ACC112 (cell line): ENCODE results near the gene GPR6.

Source experiments
- H2AFZ ChIP-seq: fragments of 200-600 bp; sonication (generic); one replicate; pipeline ENCODE4 v1.6.0; 2017; ENCODE audit warnings: antibody characterized with exemption, low read length; ENCODE audit not compliant: unreplicated experiment
- H3K27ac ChIP-seq: fragments of 200-600 bp; sonication (generic); 2 replicates; pipeline ENCODE4 v1.5.1; 2014; ENCODE audit warnings: low read depth, mild to moderate bottlenecking, antibody characterized with exemption, low read length, moderate library complexity
- H3K27me3 ChIP-seq: fragments of 200-600 bp; sonication (generic); 2 replicates; pipeline ENCODE4 v1.6.1; 2014; ENCODE audit warnings: mild to moderate bottlenecking, antibody characterized with exemption, low read length, moderate library complexity, mixed read lengths; ENCODE audit not compliant: insufficient read depth
- H3K36me3 ChIP-seq: fragments of 200-600 bp; sonication (generic); 2 replicates; pipeline ENCODE4 v1.6.1; 2016; ENCODE audit warnings: mild to moderate bottlenecking, antibody characterized with exemption, low read length, moderate library complexity, mixed read lengths; ENCODE audit not compliant: insufficient read depth
- H3K4me1 ChIP-seq: fragments of 200-600 bp; sonication (generic); one replicate; pipeline ENCODE4 v1.6.1; 2016; ENCODE audit warnings: low read length, mixed read lengths; ENCODE audit not compliant: insufficient read depth, unreplicated experiment, control insufficient read depth
- H3K4me3 ChIP-seq: fragments of 200-600 bp; sonication (generic); 2 replicates; pipeline ENCODE4 v1.5.1; 2014; ENCODE audit warnings: mild to moderate bottlenecking, low read depth, low read length
- H3K79me2 ChIP-seq: fragments of 200-600 bp; sonication (generic); one replicate; pipeline ENCODE4 v1.6.0; 2016; ENCODE audit warnings: low read length; ENCODE audit not compliant: control insufficient read depth, unreplicated experiment, insufficient read depth

Gene GPR6

DNA sequence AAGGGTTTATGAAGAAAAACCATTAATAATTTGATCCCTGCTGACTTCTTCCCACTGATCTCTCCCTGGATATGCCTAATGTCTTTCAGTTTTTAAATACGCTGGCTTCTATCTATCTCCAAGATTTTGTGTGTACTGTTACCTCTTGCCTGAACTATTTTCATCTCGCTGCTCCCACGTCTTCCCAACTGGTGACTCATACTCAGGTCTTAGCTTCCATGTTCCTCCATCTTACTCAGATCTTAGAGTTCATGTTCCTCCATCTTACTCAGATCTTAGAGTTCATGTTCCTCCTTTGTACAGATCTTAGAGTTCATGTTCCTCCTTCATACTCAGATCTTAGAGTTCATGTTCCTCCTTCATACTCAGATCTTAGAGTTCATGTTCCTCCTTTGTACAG is 21.6 kb downstream of the GPR6 start:
- H2AFZ ChIP-seq: no peak overlapping the region
- H3K4me3 ChIP-seq: no peak overlapping the region
- no peaks in the 10 kb centered on the region for H3K79me2 ChIP-seq
- peaks cover 73% of the 10 kb centered on the region for H3K27me3 ChIP-seq
- H3K4me1 ChIP-seq: no peaks in the 10 kb centered on the region
- H3K27ac ChIP-seq: no peak overlapping the region
- no peaks in the 10 kb centered on the region for H3K36me3 ChIP-seq

DNA sequence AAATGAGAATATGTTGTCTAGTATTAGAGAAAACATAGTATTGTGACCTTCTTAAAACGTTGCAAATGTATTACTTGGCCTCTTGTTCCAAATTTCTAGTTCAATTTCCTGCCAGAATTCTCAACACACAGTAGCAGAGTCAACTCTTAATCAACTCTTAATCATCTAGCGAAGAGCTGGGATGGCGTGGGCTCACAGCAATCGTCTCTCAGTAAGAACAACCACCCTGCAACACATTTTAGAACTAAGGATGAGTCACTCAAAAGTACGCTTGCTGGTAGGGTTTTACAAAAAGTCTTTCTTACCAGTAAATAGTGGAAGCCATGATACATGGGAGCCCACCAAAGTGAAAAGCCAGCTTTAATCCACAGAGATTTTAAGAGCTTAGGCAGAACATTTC is 24.6 kb downstream of the GPR6 start:
- Histone ChIP-seq H3K27me3 (peaks cover 82% of the 10 kb centered on the region), H3K4me1 (no peaks in the 10 kb centered on the region), H3K4me3 (no peak overlapping the region), H3K79me2 (no peaks in the 10 kb centered on the region), H2AFZ (no peak overlapping the region), H3K27ac (no peak overlapping the region), H3K36me3 (no peaks in the 10 kb centered on the region)

DNA sequence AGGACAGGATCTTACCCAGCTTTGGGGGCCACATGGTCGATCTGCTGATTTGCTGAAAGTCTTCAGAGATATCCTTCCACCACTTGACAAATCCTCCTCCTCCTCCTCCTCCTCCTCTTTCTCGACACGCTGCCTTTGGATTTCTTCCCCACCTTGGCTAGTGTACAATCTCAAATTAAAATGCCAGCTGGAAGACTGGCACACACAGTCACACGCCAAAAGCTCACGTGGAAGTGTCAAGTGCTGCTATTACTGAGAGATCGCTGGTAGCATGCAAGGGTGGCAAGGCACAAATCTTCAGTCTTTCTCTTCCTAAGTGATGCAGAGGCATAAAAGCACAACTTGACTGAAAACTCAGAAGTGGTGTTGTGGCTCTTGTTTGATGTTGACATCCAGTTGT is 35.3 kb downstream of the GPR6 start:
- Histone ChIP-seq H3K4me3 (no peak overlapping the region), H2AFZ (no peak overlapping the region), H3K79me2 (no peaks in the 10 kb centered on the region), H3K36me3 (no peaks in the 10 kb centered on the region), H3K4me1 (no peaks in the 10 kb centered on the region), H3K27ac (no peak overlapping the region), H3K27me3 (peaks cover 76% of the 10 kb centered on the region)

DNA sequence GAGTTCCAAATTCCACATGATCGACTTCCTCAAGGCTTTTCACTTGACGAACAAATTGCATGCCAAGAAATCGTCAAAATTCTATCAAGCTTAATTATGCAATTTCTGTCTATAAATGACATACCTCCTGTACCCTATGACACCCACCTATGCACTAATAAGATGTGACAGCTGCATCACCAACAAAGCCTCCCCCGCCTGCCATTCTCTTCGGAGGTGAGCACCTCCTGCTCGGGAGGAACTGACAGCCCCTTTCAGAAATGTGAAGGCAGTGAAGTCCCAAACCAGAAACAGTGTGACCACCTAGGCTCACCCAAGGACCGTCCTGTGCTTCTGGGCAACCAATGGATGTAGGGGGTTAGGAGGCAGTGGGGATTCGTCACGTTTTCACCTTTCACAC is 37.1 kb downstream of the GPR6 start:
- Histone ChIP-seq H2AFZ (no peak overlapping the region), H3K27me3 (peaks cover 76% of the 10 kb centered on the region), H3K27ac (no peak overlapping the region), H3K4me3 (no peak overlapping the region), H3K36me3 (no peaks in the 10 kb centered on the region), H3K79me2 (no peaks in the 10 kb centered on the region), H3K4me1 (no peaks in the 10 kb centered on the region)

DNA sequence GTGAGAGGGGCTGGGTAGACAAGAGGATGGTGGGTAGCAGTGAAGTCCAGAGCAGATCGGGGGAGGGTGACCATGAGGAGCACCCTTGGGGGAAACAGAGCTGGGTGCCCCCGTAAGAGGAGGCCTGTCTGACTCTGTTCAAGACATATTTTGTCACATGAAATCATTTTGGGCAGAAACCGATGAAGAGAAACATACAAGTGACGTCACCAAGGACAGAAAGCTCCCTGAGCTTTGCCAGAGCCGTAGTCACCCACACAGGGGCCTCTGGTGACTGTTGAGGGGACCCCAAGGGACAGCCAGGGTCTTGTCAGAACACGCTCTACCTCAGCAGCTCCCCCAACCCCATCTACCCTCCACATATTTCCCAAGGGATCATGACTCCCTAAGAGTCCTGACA is 39.2 kb downstream of the GPR6 start:
- Histone ChIP-seq H3K4me3 (no peak overlapping the region), H3K27ac (no peak overlapping the region), H2AFZ (no peak overlapping the region), H3K79me2 (no peaks in the 10 kb centered on the region), H3K36me3 (no peaks in the 10 kb centered on the region), H3K27me3 (peaks cover 80% of the 10 kb centered on the region), H3K4me1 (no peaks in the 10 kb centered on the region)

DNA sequence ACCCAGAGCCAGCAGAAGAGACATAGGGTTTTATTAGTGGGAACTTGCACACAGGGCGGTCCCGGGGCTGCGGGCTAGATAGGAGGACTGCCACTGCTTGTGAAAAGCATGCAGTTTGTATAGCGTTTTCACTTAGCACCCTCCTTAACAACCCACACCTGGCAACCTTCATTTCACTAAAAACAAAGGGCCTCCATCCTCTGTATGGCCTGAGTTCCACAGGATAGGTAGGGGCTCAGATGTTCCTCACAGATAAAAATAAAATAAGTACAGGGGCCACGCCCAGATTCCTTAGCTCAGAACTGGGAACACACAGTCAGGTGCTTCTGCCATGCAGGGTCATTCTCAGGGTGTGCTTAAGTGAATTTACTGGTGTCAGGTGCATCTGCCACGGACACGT is 39.8 kb downstream of the GPR6 start:
- Histone ChIP-seq H3K27ac (no peak overlapping the region), H3K27me3 (peaks cover 83% of the 10 kb centered on the region), H3K4me3 (no peak overlapping the region)

DNA sequence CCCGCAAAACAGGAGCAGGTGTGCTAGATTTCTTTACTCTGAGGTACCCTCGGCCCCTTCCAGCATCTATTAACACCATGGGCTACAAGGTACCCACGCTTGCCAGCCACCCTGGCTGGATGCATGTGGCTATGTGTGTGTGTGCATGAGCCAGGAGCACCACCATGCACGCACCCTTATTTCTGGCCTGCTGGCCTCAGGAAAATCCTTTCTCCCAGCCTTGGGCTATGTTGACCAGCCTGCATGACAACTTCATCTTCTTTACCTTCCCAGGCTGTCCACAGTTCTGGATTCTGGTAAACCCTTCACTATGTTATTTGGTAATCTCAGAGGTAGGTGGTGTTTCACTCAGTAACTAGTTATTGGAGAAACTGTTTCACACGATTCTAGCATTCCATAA is 40.4 kb downstream of the GPR6 start:
- no peaks in the 10 kb centered on the region for H3K79me2 ChIP-seq
- H3K4me3 ChIP-seq: no peak overlapping the region
- no peaks in the 10 kb centered on the region for H3K36me3 ChIP-seq
- no peak overlapping the region for H3K27ac ChIP-seq
- H3K27me3 ChIP-seq: peaks cover 85% of the 10 kb centered on the region
- H3K4me1 ChIP-seq: no peaks in the 10 kb centered on the region
- no peak overlapping the region for H2AFZ ChIP-seq

More for the DNA sequence above, 39.8 kb downstream of the GPR6 start:
- Histone ChIP-seq H2AFZ (no peak overlapping the region), H3K79me2 (no peaks in the 10 kb centered on the region), H3K4me1 (no peaks in the 10 kb centered on the region), H3K36me3 (no peaks in the 10 kb centered on the region)

DNA sequence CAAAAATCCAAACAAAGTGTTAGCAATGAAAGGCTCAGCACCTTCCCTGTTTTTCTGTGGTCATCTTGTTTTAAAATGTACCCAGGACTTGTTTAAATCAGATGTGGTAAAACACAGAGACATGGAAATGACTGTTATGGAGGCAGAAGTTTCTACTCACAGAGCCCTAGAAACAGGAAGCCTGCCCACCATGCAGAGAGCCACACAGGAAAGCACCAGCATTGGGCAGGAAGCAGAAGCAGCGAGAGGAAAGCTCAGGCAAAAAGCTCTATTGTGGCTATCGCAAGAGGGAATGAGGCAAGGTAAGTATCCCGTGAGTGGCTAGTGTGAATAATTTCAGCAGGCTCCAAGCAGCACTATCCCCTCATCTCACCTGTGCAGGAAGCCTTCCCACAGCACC is 42.8 kb downstream of the GPR6 start:
- Histone ChIP-seq H3K4me3 (no peak overlapping the region), H3K4me1 (no peaks in the 10 kb centered on the region), H3K27ac (no peak overlapping the region), H2AFZ (no peak overlapping the region), H3K36me3 (no peaks in the 10 kb centered on the region), H3K79me2 (no peaks in the 10 kb centered on the region), H3K27me3 (peaks cover 74% of the 10 kb centered on the region)

DNA sequence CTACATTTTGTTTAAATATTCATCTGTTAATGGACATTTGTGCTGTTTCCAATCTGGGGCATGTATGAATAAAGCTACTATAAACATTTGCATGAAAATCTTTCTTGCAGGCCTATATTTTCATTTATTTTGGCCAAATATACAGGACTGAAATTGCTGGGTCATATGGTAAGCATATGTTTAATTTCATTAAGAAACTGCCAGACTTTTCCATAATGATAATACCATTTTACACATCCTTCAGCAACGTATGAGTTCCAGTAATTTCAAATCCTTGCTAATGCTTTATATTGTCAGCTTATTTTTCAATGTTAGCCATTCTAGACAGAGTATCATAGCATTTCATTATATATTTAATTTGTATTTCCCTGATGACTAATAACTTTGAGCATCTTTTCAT is 51.0 kb downstream of the GPR6 start:
- no peaks in the 10 kb centered on the region for H3K4me1 ChIP-seq
- H3K4me3 ChIP-seq: no peak overlapping the region
- no peak overlapping the region for H3K27ac ChIP-seq
- H3K27me3 ChIP-seq: peaks cover 6% of the 10 kb centered on the region; the same call in 1 of the 2 replicates
- H3K36me3 ChIP-seq: no peaks in the 10 kb centered on the region
- no peaks in the 10 kb centered on the region for H3K79me2 ChIP-seq
- no peak overlapping the region for H2AFZ ChIP-seq
